ENCODE results near the gene IRF2BP2. TPM values are rescaled to one million over a fixed set of nuclear protein-coding genes. Genes with fewer than 3 reads are reported as not detected.

IRF2BP2 gene
- total RNA-seq, 4 donors from 2014 or later = 71.4 to 107 (median 93.8) TPM

DNA sequence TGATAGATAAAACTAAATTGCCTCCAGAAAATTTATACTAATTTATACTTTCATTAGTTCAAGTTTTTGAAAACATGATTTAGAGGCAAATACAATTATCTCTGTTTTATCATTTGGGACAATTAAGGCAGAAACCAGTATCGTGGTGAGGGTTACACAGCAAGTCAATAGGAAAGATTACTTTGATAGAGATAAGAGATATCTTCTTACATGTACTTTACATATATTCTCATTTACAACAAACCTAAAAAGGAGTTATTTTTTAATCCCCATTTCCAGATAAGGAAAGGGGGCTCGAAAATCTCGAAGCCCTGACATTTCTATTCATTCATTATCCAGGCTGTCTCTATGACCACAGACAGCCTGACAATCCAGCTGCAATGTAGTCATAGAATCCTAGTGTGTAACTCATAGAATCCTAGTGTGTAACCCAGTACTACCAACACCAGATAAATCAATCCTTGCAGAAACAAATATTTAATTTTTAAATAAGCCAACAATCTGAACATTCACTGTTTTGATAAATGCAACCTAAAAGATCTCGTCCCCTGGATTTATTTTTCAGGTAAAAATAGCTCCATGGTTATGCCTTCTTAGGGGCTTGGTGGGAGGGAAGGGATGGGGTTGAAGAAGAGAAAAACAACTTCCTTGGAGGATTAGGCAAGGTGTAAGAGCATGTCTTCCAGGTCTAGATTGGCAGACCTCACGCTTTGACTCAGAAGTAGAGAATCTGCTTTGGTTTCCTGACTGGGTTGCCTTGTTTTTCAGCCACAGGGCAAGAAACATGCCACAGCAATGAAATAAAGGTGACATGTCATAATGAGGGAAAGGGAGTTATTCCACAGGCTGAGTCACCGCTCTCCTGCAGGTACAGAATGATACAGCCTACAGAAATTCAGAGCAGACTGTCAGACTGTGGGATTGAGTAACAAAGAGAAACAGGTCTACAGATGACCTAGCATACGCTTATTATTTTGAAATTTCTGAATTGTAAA is 45.6 kb downstream of the IRF2BP2 start:
- no peak overlapping the region for H3K4me3 ChIP-seq
- DNase-seq (ENCODE audit: low spot score in 2 of 2) = no peak
- H3K27me3 ChIP-seq = no peaks in the 10 kb centered on the region
- H3K9me3 ChIP-seq = no peaks in the 10 kb centered on the region
- peaks cover 0 to 12% (median 0%) of the 10 kb centered on the region in 4 donors for H3K4me1 ChIP-seq
- H3K27ac ChIP-seq = no peak overlapping the region
- no peak for TF ChIP-seq EP300 (IDR thresholded peaks at IDR 0.05)
- TF ChIP-seq, protein P1, sequence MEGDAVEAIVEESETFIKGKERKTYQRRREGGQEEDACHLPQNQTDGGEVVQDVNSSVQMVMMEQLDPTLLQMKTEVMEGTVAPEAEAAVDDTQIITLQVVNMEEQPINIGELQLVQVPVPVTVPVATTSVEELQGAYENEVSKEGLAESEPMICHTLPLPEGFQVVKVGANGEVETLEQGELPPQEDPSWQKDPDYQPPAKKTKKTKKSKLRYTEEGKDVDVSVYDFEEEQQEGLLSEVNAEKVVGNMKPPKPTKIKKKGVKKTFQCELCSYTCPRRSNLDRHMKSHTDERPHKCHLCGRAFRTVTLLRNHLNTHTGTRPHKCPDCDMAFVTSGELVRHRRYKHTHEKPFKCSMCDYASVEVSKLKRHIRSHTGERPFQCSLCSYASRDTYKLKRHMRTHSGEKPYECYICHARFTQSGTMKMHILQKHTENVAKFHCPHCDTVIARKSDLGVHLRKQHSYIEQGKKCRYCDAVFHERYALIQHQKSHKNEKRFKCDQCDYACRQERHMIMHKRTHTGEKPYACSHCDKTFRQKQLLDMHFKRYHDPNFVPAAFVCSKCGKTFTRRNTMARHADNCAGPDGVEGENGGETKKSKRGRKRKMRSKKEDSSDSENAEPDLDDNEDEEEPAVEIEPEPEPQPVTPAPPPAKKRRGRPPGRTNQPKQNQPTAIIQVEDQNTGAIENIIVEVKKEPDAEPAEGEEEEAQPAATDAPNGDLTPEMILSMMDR (IDR thresholded peaks at IDR 0.05) = no peak
- no peak for TF ChIP-seq POLR2A (IDR thresholded peaks at IDR 0.05)
- H3K36me3 ChIP-seq = no peaks in the 10 kb centered on the region
- WGBS, 2 donors = 87 to 89% methylated on average over 7 of the region's 7 CpGs

DNA sequence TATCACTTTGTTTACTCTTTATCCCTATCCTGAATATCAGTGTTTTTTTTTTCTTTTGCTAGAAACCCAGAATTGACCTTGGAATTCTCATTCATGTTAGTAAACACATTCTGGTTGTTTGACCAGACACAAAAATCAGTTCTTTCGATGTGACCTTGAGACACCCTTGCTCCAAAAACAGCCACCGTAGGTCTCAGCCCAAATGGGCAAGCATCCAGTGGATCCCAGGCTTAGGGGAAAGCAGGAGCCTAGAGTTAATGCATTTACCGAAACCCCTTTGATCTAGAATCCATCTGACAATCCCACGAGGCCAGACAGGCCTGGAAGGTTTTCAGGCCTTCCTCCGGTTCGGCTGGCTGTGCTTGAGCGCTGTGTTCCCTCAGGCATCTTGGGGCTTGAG is 47.6 kb downstream of the IRF2BP2 start:
- TF ChIP-seq EP300 (IDR thresholded peaks at IDR 0.05) (no peak), POLR2A (IDR thresholded peaks at IDR 0.05) (no peak)
- TF ChIP-seq, protein P1 (IDR thresholded peaks at IDR 0.05) = no peak
- no peaks in the 10 kb centered on the region for H3K9me3 ChIP-seq
- DNase-seq (ENCODE audit: low spot score in 2 of 2) = no peak
- no peaks in the 10 kb centered on the region for H3K36me3 ChIP-seq
- 35 to 44% methylated on average over 7 of the region's 7 CpGs for WGBS, 2 donors
- H3K27me3 ChIP-seq = no peaks in the 10 kb centered on the region
- H3K4me1 ChIP-seq = peaks cover 0 to 12% (median 0%) of the 10 kb centered on the region in 4 donors
- H3K27ac ChIP-seq = peak overlapping the region in 2 of 4 donors; percentile 66 to 70
- H3K4me3 ChIP-seq = no peak overlapping the region

DNA sequence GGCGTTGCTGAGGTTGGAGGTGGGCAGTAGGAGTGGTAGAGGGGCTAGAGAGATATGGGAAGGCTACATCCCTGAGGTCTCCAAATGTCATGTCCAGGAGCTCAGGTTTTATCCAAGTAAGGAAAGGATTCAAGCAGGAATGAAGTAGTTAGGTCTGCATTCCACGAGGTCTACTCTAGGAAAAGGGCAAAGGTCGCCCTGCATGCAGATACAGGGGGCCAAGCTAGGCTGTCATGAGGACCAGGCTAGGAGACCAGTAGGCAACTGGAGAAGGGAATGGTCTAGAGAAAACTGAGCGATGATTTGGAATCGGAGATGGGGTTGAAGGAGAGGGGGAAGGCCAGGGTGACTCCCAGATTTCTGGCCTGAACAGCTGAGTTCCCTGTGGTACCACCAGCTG is 48.7 kb downstream of the IRF2BP2 start:
- 75 to 78% methylated on average over 5 of the region's 5 CpGs for WGBS, 2 donors
- no peak for DNase-seq (ENCODE audit: low spot score in 2 of 2)
- H3K4me3 ChIP-seq = no peak overlapping the region
- H3K27me3 ChIP-seq = no peaks in the 10 kb centered on the region
- no peaks in the 10 kb centered on the region for H3K36me3 ChIP-seq
- no peak overlapping the region for H3K27ac ChIP-seq
- TF ChIP-seq EP300 (IDR thresholded peaks at IDR 0.05) = no peak
- TF ChIP-seq POLR2A (IDR thresholded peaks at IDR 0.05) = no peak
- TF ChIP-seq, protein P1 (IDR thresholded peaks at IDR 0.05) = no peak
- peaks cover 0 to 12% (median 0%) of the 10 kb centered on the region in 4 donors for H3K4me1 ChIP-seq
- H3K9me3 ChIP-seq = no peaks in the 10 kb centered on the region

DNA sequence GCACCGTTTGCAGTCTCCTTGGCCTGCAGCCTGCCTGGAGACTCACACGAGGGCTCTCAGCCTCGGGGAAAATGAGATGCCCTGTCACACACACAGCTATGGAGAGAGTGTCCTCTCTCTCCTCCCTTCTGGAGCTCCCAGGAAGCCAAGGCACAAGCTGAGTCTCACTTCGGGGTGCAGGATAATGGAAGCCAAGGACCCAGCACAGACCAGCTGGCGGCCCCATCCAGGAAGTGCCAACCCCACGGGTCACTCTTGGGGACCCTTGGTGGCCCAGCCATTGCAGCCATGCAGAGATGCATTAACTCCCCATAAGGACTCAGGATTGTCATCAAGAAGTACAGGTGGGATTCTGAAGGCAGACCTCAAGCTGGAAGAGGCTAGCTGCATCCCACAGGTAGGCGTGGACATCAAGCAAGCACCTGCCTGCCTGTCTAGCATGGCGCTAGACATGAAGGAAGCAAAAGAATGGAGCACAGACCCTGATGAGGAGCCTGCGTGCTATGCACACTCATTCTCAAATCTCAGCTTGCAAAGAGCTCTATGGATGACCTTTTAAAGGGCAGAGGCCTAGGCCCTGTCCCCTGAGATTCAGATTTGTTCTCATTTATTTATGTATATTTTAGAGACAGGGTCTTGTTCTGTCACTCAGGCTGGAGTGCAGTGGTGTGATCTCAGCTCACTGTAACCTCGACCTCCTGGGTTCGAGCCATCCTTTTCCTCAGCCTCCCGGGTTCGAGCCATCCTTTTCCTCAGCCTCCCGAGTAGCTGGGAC is 49.9 kb downstream of the IRF2BP2 start:
- Histone ChIP-seq H3K36me3 (no peaks in the 10 kb centered on the region), H3K4me1 (peaks cover 0 to 12% (median 0%) of the 10 kb centered on the region in 4 donors), H3K9me3 (no peaks in the 10 kb centered on the region), H3K27me3 (no peaks in the 10 kb centered on the region), H3K27ac (no peak overlapping the region), H3K4me3 (no peak overlapping the region)
- DNase-seq (ENCODE audit: low spot score in 2 of 2) = no peak
- 86 to 89% methylated on average over 13 to 14 of the region's 14 CpGs for WGBS, 2 donors
- TF ChIP-seq, protein P1 (IDR thresholded peaks at IDR 0.05) = no peak
- no peak for TF ChIP-seq EP300 (IDR thresholded peaks at IDR 0.05)
- TF ChIP-seq POLR2A (IDR thresholded peaks at IDR 0.05) = no peak

All from tibial nerve (tissue), 4 donors.